Activated B cell treated with CpG ODN at 0.5 μM for 24 hours (primary cell): ENCODE measurements around the gene BSG. TPM values are rescaled to one million over a fixed set of nuclear protein-coding genes. Genes with fewer than 3 reads are reported as not detected.

ENCODE experiments used
- ATAC-seq: fragments of 200-7000 bp; cut with Tn5 transposase; one replicate; pipeline ENCODE4 v1.10.0; 2021; ENCODE audit warnings: low read depth, mild to moderate bottlenecking, moderate library complexity
- CTCF ChIA-PET: fragments of 350-600 bp; sonication (Branson Sonifier 250); formaldehyde crosslinking; loops from one replicate; lab custom pipeline; 2021; ENCODE audit warnings: antibody characterized with exemption; lab: Charles Lee
- POLR2A ChIA-PET: fragments of 350-600 bp; sonication (Branson Sonifier 250); formaldehyde crosslinking; loops from one replicate; lab custom pipeline; 2021; ENCODE audit warnings: antibody characterized with exemption; lab: Charles Lee
- DNase-seq: peaks from one replicate; pipeline ENCODE4 v3.0.0; 2022
- H3K27ac Mint-ChIP-seq: one replicate; pipeline ENCODE4 v1.8.0; 2020; ENCODE audit warnings: mixed read lengths
- H3K27me3 Mint-ChIP-seq: one replicate; pipeline ENCODE4 v1.8.0; 2021; ENCODE audit warnings: mixed read lengths
- H3K36me3 Mint-ChIP-seq: one replicate; pipeline ENCODE4 v1.8.0; 2021; ENCODE audit warnings: low read depth, mixed read lengths
- H3K4me1 Mint-ChIP-seq: one replicate; pipeline ENCODE4 v1.8.0; 2021; ENCODE audit warnings: mixed read lengths
- H3K4me3 Mint-ChIP-seq: one replicate; pipeline ENCODE4 v1.8.0; 2020; ENCODE audit warnings: mild to moderate bottlenecking, mixed read lengths
- H3K9me3 Mint-ChIP-seq: one replicate; pipeline ENCODE4 v1.8.0; 2020; ENCODE audit warnings: mixed read lengths
- intact Hi-C: fragments of 100-400 bp; cut with micrococcal nuclease; formaldehyde crosslinking; loops from one replicate; pipeline ENCODE4 v1.15.1; 2024
- total RNA-seq: library from RNA; stranded (reverse); gene quantifications from 2 replicates; pipeline ENCODE4 v1.2.3, GENCODE V29; 2022
- TF ChIP-seq, protein P1 (sequence below): fragments of 200-600 bp; IDR thresholded peaks from one replicate; pipeline ENCODE4 v1.8.0; 2022; ENCODE audit warnings: antibody characterized with exemption, mild to moderate bottlenecking

Gene BSG
- total RNA-seq, 1 donor from 2014 or later: 150 TPM

DNA sequence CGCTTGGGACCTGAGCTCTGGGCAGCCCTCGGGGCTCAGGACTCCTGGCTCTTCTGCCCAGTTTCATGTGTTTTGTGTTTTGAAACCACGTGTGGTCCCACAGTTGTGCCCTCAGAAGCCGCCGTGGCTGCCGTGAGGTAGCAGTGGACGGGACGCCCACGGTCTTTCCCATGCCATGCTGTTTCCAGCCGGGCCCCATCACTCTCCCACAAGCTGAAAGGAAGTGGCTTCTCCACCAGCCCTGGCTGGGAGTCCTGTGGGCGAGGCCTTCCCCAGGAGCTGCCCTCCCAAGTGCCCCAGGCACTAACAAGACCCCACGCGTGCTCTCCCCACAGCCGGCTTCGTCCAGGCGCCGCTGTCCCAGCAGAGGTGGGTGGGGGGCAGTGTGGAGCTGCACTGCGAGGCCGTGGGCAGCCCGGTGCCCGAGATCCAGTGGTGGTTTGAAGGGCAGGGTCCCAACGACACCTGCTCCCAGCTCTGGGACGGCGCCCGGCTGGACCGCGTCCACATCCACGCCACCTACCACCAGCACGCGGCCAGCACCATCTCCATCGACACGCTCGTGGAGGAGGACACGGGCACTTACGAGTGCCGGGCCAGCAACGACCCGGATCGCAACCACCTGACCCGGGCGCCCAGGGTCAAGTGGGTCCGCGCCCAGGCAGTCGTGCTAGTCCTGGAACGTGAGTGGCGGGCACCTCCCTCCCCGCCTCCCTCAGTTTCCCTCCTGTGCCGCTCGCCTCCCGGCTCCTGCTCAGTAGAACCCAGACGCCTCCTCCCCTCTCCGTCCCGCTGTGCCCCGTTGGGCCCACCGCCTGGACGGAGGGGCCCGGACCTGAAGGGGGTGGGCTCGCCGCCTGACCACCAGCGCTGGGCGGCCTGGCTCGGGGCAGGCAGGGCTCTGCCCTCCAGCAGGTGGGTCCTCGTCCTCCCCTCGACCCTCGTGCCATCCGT, 5.3 kb downstream of the BSG start:
- ChIA-PET POLR2A (no interaction called here), CTCF (no interaction called here)
- Mint-ChIP-seq H3K9me3 (no peaks in the 10 kb centered on the region), H3K36me3 (peaks cover 18% of the 10 kb centered on the region), H3K27me3 (no peaks in the 10 kb centered on the region), H3K4me3 (no peak overlapping the region), H3K4me1 (peaks cover 28% of the 10 kb centered on the region), H3K27ac (no peak overlapping the region)
- intact Hi-C loops: no loop called here
- ATAC-seq: no peak
- TF ChIP-seq, protein P1, sequence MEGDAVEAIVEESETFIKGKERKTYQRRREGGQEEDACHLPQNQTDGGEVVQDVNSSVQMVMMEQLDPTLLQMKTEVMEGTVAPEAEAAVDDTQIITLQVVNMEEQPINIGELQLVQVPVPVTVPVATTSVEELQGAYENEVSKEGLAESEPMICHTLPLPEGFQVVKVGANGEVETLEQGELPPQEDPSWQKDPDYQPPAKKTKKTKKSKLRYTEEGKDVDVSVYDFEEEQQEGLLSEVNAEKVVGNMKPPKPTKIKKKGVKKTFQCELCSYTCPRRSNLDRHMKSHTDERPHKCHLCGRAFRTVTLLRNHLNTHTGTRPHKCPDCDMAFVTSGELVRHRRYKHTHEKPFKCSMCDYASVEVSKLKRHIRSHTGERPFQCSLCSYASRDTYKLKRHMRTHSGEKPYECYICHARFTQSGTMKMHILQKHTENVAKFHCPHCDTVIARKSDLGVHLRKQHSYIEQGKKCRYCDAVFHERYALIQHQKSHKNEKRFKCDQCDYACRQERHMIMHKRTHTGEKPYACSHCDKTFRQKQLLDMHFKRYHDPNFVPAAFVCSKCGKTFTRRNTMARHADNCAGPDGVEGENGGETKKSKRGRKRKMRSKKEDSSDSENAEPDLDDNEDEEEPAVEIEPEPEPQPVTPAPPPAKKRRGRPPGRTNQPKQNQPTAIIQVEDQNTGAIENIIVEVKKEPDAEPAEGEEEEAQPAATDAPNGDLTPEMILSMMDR: no peak
- DNase-seq: no peak

DNA sequence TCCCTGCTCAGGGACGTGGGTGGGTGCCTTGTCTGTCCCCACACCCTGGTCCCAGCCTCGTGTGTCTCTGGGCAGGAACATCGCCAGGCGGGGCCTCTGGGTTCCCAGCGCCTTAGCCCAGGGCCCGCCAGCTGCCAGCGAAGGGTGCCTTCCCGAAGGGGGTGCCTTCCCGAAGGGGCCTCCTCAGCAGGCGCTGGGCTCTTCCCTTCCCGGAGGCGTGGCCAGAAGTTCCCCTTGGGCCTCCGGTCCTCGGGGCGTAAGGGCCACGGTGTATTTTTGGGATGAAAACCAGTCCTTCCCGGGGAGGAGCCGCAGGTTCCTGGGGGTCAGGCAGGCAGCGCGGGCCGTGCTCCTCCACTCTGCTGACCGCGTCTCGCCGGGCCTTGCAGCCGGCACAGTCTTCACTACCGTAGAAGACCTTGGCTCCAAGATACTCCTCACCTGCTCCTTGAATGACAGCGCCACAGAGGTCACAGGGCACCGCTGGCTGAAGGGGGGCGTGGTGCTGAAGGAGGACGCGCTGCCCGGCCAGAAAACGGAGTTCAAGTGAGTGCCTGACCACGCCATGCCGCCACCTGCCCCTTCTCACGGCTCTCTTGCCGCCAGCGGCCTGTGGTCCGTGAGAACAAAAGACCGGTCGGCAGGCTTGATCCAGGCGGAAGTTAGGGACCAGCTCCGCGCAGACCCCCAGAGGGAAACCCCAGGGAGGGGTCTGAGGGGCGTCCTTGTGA, 6.9 kb downstream of the BSG start:
- ChIA-PET POLR2A (no interaction called here), CTCF (no interaction called here)
- ATAC-seq: no peak

DNA sequence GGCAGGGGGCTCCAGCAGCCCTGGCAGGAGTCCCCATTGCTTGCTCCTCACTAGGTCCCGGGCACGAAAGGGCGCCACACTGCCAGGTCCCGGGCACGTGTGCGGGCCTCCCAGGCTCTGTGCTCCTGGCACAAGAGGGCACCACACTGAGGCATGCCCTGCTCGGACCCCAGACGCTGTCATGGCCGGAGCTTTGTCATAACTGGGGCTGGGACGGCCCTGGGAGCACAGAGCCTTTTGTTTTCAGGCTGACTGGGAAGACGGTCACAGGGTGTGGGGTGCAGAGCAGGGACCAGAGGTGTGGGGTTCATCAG, 7.4 kb downstream of the BSG start:
- ATAC-seq (no peak), DNase-seq (no peak)
- intact Hi-C loops: no loop called here
- Mint-ChIP-seq H3K4me3 (no peak overlapping the region), H3K27ac (no peak overlapping the region), H3K4me1 (peaks cover 12% of the 10 kb centered on the region), H3K27me3 (no peaks in the 10 kb centered on the region), H3K9me3 (no peaks in the 10 kb centered on the region), H3K36me3 (peaks cover 26% of the 10 kb centered on the region)
- ChIA-PET POLR2A (no interaction called here), CTCF (no interaction called here)
- TF ChIP-seq, protein P1: no peak

More for the DNA sequence above, 6.9 kb downstream of the BSG start:
- Mint-ChIP-seq H3K36me3 (peaks cover 26% of the 10 kb centered on the region), H3K9me3 (no peaks in the 10 kb centered on the region), H3K27me3 (no peaks in the 10 kb centered on the region), H3K27ac (no peak overlapping the region), H3K4me3 (no peak overlapping the region), H3K4me1 (peaks cover 17% of the 10 kb centered on the region)
- TF ChIP-seq, protein P1: no peak
- no peak for DNase-seq
- intact Hi-C loops: no loop called here

DNA sequence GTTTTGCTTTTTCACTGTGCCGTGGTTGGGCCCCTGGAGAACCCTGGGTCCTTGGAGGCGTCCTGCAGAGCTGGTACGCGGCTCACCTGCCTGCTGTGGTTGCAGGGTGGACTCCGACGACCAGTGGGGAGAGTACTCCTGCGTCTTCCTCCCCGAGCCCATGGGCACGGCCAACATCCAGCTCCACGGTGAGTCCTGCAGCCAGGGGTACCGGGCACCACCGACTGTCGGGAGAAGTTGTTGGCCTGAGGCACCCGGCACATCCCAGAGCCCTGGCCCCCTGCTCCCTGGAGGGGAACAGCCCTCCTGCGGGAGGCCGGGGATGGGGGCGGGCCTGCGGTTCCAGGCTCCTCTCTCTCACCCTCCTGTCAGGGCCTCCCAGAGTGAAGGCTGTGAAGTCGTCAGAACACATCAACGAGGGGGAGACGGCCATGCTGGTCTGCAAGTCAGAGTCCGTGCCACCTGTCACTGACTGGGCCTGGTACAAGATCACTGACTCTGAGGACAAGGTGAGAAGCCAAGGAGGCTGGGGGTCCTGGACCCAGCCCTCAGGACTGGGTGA, 8.0 kb downstream of the BSG start:
- TF ChIP-seq, protein P1: no peak
- POLR2A ChIA-PET: no interaction called here
- intact Hi-C loops: no loop called here

More for the DNA sequence above, 8.0 kb downstream of the BSG start:
- CTCF ChIA-PET: no interaction called here
- H3K27me3 Mint-ChIP-seq: no peaks in the 10 kb centered on the region
- H3K36me3 Mint-ChIP-seq: peaks cover 26% of the 10 kb centered on the region
- no peaks in the 10 kb centered on the region for H3K9me3 Mint-ChIP-seq
- DNase-seq (no peak), ATAC-seq (no peak)
- H3K4me3 Mint-ChIP-seq: no peak overlapping the region
- H3K27ac Mint-ChIP-seq: no peak overlapping the region
- peaks cover 7% of the 10 kb centered on the region for H3K4me1 Mint-ChIP-seq
